GM12878 (cell line): ENCODE data around the gene CHCHD2.
"Not testable (repeated sequence)": the region's sequence is repeated elsewhere in the genome, so short reads cannot be mapped to it uniquely, and the experiment has no call there.

Experiments
- BHLHE40 ChIP-seq, 2 experiments: fragments of 450-650 bp in 1 of 2; IDR thresholded peaks; 2 replicates each; pipeline ENCODE4 v1.6.1; 2011 to 2017; ENCODE audit warnings: low read depth in 2 of 2, borderline replicate concordance in 1 of 2, improper control_type of control experiment in 1 of 2, low read length in 1 of 2, mild to moderate bottlenecking in 1 of 2
- CTCF ChIP-seq, 3 experiments: IDR thresholded peaks in 2 of 3; conservative IDR thresholded peaks in 1 of 3; 2 replicates each; pipeline ENCODE4 v1.5.1; 2011; ENCODE audit warnings: low read depth in 3 of 3, low read length in 3 of 3, mild to moderate bottlenecking in 3 of 3, control low read depth in 2 of 3, moderate library complexity in 2 of 3, inconsistent platforms in 1 of 3, mixed read lengths in 1 of 3; ENCODE audit not compliant: control insufficient read depth in 2 of 3, insufficient read depth in 1 of 3; ENCODE audit errors: extremely low read depth in 1 of 3
- EP300 ChIP-seq, 2 experiments: fragments of 150-350 bp in 1 of 2; IDR thresholded peaks; 2 replicates each; pipeline ENCODE4 v1.6.1; 2011 to 2012; ENCODE audit warnings: low read depth in 2 of 2, low read length in 2 of 2, borderline replicate concordance in 1 of 2, improper control_type of control experiment in 1 of 2, inconsistent platforms in 1 of 2; ENCODE audit not compliant: control insufficient read depth in 1 of 2
- EZH2 ChIP-seq: IDR thresholded peaks from 2 replicates; pipeline ENCODE4 v1.6.1; 2012; ENCODE audit warnings: low read depth, mild to moderate bottlenecking, control low read depth, inconsistent platforms, low read length, borderline replicate concordance; ENCODE audit not compliant: control insufficient read depth
- POLR2A ChIP-seq: IDR thresholded peaks from 2 replicates; pipeline ENCODE4 v1.6.1; 2011; ENCODE audit warnings: low read depth, mild to moderate bottlenecking, low read length
- SREBF2 ChIP-seq: IDR thresholded peaks from 2 replicates; pipeline ENCODE4 v1.6.1; 2012; ENCODE audit warnings: mild to moderate bottlenecking, low read length
- TCF12 ChIP-seq: IDR thresholded peaks from 2 replicates; pipeline ENCODE4 v1.6.1; 2011; ENCODE audit warnings: low read depth, mild to moderate bottlenecking, low read length
- ZZZ3 ChIP-seq: IDR thresholded peaks from 2 replicates; pipeline ENCODE4 v1.6.1; 2011; ENCODE audit warnings: low read depth; ENCODE audit not compliant: control insufficient read depth, insufficient read length

DNA sequence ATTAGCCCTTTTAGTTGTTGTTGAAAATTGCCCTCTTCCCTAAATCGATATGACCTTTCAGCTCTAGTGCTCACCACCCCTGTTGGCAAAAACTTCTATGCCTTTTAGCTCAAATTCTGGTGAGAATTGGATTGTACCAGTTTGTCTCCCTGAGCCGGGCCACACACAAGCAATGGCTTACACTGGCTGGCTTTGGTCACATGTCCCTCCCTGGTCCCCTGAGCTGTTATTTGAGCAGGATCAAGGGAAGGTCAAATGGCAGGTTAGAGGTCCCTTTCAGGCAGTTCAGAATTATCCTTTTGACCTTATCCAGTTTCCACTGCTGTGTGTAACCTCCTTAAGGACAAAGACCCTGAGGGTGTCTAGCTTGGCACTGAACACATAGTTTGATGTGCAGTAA, 24.8 kb upstream of the CHCHD2 start:
- not testable (repeated sequence) for TF ChIP-seq ZZZ3; EZH2; TCF12; EP300 (IDR thresholded peaks at IDR 0.05; ENCODE audit: borderline replicate concordance in 1 of 2, control insufficient read depth in 1 of 2, low read depth in 2 of 2, low read length in 2 of 2); POLR2A; CTCF (IDR thresholded peaks at IDR 0.05 in 2 of 3, conservative IDR thresholded peaks at IDR 0.05 in 1 of 3; ENCODE audit: control insufficient read depth in 2 of 3, extremely low read depth in 1 of 3, insufficient read depth in 1 of 3, low read depth in 3 of 3, low read length in 3 of 3); SREBF2; BHLHE40 (IDR thresholded peaks at IDR 0.05; ENCODE audit: borderline replicate concordance in 1 of 2, low read depth in 2 of 2, low read length in 1 of 2)
